Coronary artery (tissue), 2 donors: ENCODE results near the gene EREG.
"Not testable (repeated sequence)": the region's sequence is repeated elsewhere in the genome, so short reads cannot be mapped to it uniquely, and the experiment has no call there.

ENCODE experiments used
- DNase-seq: peaks from one replicate; pipeline ENCODE4 v3.0.0-alpha.2; 2017; ENCODE audit warnings: low spot score
- H3K27ac ChIP-seq, 2 donors: fragments of 200-600 bp; sonication (generic); one replicate each; pipeline ENCODE4 v1.5.1; 2016 to 2019
- H3K4me3 ChIP-seq: fragments of 200-600 bp; sonication (generic); 2 replicates; pipeline ENCODE4 v1.5.1; 2016; ENCODE audit warnings: mild to moderate bottlenecking, moderate library complexity
- TF ChIP-seq, protein P1 (sequence below): fragments of 200-600 bp; sonication (generic); IDR thresholded peaks from one replicate; pipeline ENCODE4 v1.5.1; 2019; ENCODE audit warnings: antibody characterized with exemption

The EREG gene

GRCh38 chr4:74339501-74339900 lies 25.4 kb upstream of the EREG start:
- Histone ChIP-seq H3K4me3 (no peak overlapping the region), H3K27ac (no peak overlapping the region)
- no peak for DNase-seq
- TF ChIP-seq, protein P1, sequence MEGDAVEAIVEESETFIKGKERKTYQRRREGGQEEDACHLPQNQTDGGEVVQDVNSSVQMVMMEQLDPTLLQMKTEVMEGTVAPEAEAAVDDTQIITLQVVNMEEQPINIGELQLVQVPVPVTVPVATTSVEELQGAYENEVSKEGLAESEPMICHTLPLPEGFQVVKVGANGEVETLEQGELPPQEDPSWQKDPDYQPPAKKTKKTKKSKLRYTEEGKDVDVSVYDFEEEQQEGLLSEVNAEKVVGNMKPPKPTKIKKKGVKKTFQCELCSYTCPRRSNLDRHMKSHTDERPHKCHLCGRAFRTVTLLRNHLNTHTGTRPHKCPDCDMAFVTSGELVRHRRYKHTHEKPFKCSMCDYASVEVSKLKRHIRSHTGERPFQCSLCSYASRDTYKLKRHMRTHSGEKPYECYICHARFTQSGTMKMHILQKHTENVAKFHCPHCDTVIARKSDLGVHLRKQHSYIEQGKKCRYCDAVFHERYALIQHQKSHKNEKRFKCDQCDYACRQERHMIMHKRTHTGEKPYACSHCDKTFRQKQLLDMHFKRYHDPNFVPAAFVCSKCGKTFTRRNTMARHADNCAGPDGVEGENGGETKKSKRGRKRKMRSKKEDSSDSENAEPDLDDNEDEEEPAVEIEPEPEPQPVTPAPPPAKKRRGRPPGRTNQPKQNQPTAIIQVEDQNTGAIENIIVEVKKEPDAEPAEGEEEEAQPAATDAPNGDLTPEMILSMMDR, result no peak

GRCh38 chr4:74340421-74340820 lies 24.5 kb upstream of the EREG start:
- H3K4me3 ChIP-seq, DNase-seq, H3K27ac ChIP-seq: not testable (repeated sequence)

- TF ChIP-seq, protein P1, result no peak
- no peak for DNase-seq
- Histone ChIP-seq H3K4me3 (no peak overlapping the region), H3K27ac (no peak overlapping the region)
Measured at GRCh38 chr4:74344031-74344430, 20.9 kb upstream of the EREG start.

DNA sequence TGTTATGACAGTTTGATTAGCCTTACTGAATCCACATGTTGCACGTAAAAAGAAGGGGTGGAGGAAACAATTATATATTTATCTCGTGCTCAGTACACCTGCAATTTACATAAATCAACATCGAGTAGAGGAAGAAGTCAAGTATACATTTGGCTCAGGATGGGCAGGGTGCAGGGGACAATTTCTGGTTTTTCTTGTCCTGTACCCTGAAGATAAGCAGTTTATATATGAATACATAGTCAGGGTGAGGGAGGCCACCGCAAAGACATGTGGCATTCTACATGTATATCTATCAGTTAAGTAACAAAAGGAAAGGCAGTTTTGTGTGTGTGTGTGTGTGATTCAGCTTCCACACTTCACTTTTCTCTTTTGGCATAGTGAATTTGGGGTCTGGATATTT lies 11.1 kb upstream of the EREG start:
- Histone ChIP-seq H3K4me3 (no peak overlapping the region), H3K27ac (no peak overlapping the region)
- TF ChIP-seq, protein P1, result no peak
- no peak for DNase-seq

DNA sequence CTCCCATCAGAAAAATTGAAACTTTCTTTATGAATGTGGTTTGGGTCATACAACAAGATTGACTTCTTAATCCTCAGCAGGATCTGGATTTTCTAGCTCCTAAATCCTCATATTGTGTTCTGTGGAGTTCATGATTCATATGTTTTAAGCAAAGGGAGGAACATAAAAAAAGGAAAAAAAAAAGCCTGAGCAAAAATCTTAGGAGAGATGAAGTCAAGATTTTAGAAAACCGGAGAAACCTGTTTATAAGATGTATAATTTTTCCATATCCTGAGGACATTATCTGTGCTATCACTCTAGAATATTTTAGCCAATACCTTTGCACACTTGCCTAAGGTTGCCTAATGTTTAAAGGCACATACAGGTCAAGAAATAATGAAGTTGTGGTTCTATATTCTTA lies 7.0 kb upstream of the EREG start:
- TF ChIP-seq, protein P1, result no peak
- Histone ChIP-seq H3K4me3 (no peak overlapping the region), H3K27ac (no peak overlapping the region)
- DNase-seq, result no peak

GRCh38 chr4:74361671-74362070 lies 3.3 kb upstream of the EREG start:
- Histone ChIP-seq H3K27ac (no peak overlapping the region), H3K4me3 (no peak overlapping the region)
- TF ChIP-seq, protein P1, result no peak
- DNase-seq, result no peak

DNA sequence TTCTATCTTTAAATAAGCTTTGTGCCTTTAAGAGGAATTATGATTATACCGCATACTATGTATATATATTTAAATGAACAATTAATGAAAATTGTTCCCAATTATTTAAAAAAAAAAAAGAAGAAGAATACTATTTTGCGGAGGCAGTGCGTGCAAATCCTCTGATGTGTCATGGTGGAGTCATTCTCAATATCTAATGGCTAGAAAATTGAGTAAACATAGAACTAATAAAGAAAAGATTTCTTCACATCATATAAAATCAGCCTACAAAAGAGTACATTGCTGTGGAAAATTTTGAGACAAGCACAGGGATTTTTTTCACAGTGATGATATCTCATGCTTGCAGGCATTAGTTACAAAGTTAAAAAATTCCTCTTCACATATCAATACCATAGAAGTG lies 2.6 kb upstream of the EREG start:
- DNase-seq, result no peak
- Histone ChIP-seq H3K27ac (no peak overlapping the region), H3K4me3 (no peak overlapping the region)
- TF ChIP-seq, protein P1, result no peak

DNA sequence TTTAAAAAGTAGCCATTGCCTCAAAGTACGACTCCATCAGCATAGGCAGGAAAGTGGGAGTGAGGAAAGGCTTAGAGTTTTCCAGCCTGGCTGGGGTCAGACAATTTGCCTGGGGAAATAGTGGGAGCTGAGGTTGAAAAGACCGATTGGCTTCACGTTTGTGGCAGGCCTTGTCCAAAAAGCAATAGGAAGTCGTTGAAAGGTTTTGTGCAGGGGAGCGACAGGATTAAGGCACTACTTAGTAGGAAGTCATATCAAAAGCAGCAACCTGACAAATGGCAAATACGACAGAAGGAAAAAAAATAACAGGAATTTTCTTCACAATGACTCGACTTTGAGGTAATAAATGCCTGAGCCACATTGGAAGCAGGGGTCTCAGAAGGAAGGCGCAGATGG lies 691 bp upstream of the EREG start:
- Histone ChIP-seq H3K27ac (peak overlapping the region in 1 of 2 donors; percentile 59), H3K4me3 (no peak overlapping the region)
- TF ChIP-seq, protein P1, result no peak
- DNase-seq, result no peak
